ENCODE results near the gene CCDC107.

Gene CCDC107

GRCh38 chr9:35649431-35650340, 8.4 kb upstream of the CCDC107 start:
- H3K36me3 ChIP-seq (ENCODE audit: control insufficient read depth in 2 of 2, insufficient read depth in 1 of 2, low read length in 2 of 2): no peaks in the 10 kb centered on the region
- no peak overlapping the region for H3K4me3 ChIP-seq (ENCODE audit: low read depth, low read length)
- no peaks in the 10 kb centered on the region for H3K9me3 ChIP-seq (ENCODE audit: control insufficient read depth, insufficient read depth, low read depth, low read length)
- CTCF ChIA-PET: interaction anchor here (2.2 kb wide), 1 partner anchor 83 kb away, joined by 11 read pairs; the partner anchor contains the start of genes CREB3 and TLN1
- no peak for TF ChIP-seq ZFP37 (tag by site-specific recombination; IDR thresholded peaks at IDR 0.05)
- TF ChIP-seq ZSCAN23 (tag by site-specific recombination; IDR thresholded peaks at IDR 0.05): no peak
- TF ChIP-seq ZNF670 (tag by site-specific recombination; IDR thresholded peaks at IDR 0.05; ENCODE audit: low read depth): no peak
- no peak for TF ChIP-seq SALL2 (tag by site-specific recombination; IDR thresholded peaks at IDR 0.05; ENCODE audit: borderline replicate concordance)
- no peak for TF ChIP-seq ZNF221 (tag by site-specific recombination; IDR thresholded peaks at IDR 0.05; ENCODE audit: borderline replicate concordance)
- TF ChIP-seq ZNF571 (tag by site-specific recombination; IDR thresholded peaks at IDR 0.05): no peak
- TF ChIP-seq, protein P1, sequence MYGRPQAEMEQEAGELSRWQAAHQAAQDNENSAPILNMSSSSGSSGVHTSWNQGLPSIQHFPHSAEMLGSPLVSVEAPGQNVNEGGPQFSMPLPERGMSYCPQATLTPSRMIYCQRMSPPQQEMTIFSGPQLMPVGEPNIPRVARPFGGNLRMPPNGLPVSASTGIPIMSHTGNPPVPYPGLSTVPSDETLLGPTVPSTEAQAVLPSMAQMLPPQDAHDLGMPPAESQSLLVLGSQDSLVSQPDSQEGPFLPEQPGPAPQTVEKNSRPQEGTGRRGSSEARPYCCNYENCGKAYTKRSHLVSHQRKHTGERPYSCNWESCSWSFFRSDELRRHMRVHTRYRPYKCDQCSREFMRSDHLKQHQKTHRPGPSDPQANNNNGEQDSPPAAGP (tag by site-specific recombination; IDR thresholded peaks at IDR 0.05): no peak
- no peak for TF ChIP-seq ZNF138 (tag by site-specific recombination; IDR thresholded peaks at IDR 0.05; ENCODE audit: borderline replicate concordance)
- TF ChIP-seq ZNF629 (tag by site-specific recombination; IDR thresholded peaks at IDR 0.05): no peak
- TF ChIP-seq GLI2 (tag by site-specific recombination; IDR thresholded peaks at IDR 0.05; ENCODE audit: borderline replicate concordance, low read depth): no peak
- TF ChIP-seq ZNF292 (tag by site-specific recombination; IDR thresholded peaks at IDR 0.05; ENCODE audit: borderline replicate concordance, low read depth): no peak
- TF ChIP-seq ZNF132 (tag by site-specific recombination; IDR thresholded peaks at IDR 0.05; ENCODE audit: borderline replicate concordance): no peak
- TF ChIP-seq HOXA7 (CRISPR knock-in tag; IDR thresholded peaks at IDR 0.05; ENCODE audit: borderline replicate concordance): no peak
- no peak for TF ChIP-seq ZNF843 (tag by site-specific recombination; IDR thresholded peaks at IDR 0.05)
- no peak for TF ChIP-seq ZNF214 (tag by site-specific recombination; IDR thresholded peaks at IDR 0.05; ENCODE audit: borderline replicate concordance)
- TF ChIP-seq ZNF549 (tag by site-specific recombination; IDR thresholded peaks at IDR 0.05): no peak
- no peak for TF ChIP-seq ZNF624 (tag by site-specific recombination; IDR thresholded peaks at IDR 0.05)
- TF ChIP-seq, protein P2, sequence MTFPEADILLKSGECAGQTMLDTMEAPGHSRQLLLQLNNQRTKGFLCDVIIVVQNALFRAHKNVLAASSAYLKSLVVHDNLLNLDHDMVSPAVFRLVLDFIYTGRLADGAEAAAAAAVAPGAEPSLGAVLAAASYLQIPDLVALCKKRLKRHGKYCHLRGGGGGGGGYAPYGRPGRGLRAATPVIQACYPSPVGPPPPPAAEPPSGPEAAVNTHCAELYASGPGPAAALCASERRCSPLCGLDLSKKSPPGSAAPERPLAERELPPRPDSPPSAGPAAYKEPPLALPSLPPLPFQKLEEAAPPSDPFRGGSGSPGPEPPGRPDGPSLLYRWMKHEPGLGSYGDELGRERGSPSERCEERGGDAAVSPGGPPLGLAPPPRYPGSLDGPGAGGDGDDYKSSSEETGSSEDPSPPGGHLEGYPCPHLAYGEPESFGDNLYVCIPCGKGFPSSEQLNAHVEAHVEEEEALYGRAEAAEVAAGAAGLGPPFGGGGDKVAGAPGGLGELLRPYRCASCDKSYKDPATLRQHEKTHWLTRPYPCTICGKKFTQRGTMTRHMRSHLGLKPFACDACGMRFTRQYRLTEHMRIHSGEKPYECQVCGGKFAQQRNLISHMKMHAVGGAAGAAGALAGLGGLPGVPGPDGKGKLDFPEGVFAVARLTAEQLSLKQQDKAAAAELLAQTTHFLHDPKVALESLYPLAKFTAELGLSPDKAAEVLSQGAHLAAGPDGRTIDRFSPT (tag by site-specific recombination; IDR thresholded peaks at IDR 0.05): no peak
- POLR2A ChIA-PET: interaction anchor here (1.2 to 4.5 kb wide), 2 partner anchors 8 to 9 kb away, joined by 3 to 41 read pairs; partner anchors contain the start of genes CCDC107 and RMRP
- H3K4me1 ChIP-seq (ENCODE audit: control insufficient read depth, insufficient read depth, low read length): no peaks in the 10 kb centered on the region
- H3K27ac ChIP-seq (ENCODE audit: extremely low read depth, low read depth, low read length): no peak overlapping the region

DNA sequence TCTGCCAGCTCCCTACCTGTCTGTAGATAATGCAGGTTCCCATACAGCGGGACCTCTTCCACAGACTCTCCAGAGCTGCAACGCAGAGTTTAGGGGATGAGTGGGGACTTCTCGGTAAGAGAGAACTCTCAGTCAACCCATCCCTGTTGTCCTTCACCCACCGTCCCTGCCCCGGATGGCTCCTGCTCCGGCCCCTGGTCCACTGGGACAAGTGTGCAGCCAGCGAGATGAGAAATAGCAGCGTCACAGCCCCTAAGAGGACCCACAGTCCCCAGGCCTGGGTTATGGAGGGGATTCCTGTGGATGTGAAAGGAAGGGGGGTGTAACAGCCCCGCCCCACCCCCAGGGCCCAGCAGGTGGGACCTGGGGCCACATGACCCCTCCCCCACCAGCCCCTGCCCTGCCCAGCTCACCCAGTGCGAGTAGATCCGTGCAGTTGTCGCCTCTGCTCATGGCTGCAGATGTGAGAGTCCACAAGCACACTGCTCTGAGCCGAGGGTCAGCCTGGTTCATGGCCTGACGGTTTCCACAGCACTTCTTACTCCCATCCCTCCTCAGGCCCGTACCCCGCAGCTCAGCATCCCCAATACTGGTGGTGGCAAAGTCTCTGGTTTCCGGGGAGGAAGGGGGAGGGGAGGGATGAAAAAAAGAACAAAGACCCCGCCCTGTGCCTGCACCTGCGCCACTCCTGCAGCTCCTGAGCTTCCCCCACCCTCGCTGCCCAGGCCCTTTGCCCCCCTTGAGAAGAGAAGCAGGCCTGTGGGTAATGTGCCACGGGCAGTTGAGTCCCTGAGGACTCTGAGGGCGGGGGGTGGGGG, 7.5 kb upstream of the CCDC107 start, which contains the start of gene SIT1:
Gene SIT1, minus strand, starts transcription at position 591 of the 818 bp plus-strand sequence. Its CDS starts 78 bp downstream, at position 513.
- no peak within 1 kb of the TSS for H3K27ac ChIP-seq (ENCODE audit: extremely low read depth, low read depth, low read length)
- ChIA-PET CTCF (no interaction called here), POLR2A (no interaction called here)
- H3K4me1 ChIP-seq (ENCODE audit: control insufficient read depth, insufficient read depth, low read length): no peaks in the 10 kb centered on the region
- H3K4me3 ChIP-seq (ENCODE audit: low read depth, low read length): no peak within 1 kb of the TSS
- H3K9me3 ChIP-seq (ENCODE audit: control insufficient read depth, insufficient read depth, low read depth, low read length): no peaks in the 10 kb centered on the region
- no peaks in the 10 kb centered on the region for H3K36me3 ChIP-seq (ENCODE audit: control insufficient read depth in 2 of 2, insufficient read depth in 1 of 2, low read length in 2 of 2)
- TF ChIP-seq, protein P3, sequence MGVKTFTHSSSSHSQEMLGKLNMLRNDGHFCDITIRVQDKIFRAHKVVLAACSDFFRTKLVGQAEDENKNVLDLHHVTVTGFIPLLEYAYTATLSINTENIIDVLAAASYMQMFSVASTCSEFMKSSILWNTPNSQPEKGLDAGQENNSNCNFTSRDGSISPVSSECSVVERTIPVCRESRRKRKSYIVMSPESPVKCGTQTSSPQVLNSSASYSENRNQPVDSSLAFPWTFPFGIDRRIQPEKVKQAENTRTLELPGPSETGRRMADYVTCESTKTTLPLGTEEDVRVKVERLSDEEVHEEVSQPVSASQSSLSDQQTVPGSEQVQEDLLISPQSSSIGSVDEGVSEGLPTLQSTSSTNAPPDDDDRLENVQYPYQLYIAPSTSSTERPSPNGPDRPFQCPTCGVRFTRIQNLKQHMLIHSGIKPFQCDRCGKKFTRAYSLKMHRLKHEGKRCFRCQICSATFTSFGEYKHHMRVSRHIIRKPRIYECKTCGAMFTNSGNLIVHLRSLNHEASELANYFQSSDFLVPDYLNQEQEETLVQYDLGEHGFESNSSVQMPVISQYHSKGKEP (tag by site-specific recombination; IDR thresholded peaks at IDR 0.05): no peak
- TF ChIP-seq ZNF670 (tag by site-specific recombination; IDR thresholded peaks at IDR 0.05; ENCODE audit: low read depth): no peak
- TF ChIP-seq, protein P4, sequence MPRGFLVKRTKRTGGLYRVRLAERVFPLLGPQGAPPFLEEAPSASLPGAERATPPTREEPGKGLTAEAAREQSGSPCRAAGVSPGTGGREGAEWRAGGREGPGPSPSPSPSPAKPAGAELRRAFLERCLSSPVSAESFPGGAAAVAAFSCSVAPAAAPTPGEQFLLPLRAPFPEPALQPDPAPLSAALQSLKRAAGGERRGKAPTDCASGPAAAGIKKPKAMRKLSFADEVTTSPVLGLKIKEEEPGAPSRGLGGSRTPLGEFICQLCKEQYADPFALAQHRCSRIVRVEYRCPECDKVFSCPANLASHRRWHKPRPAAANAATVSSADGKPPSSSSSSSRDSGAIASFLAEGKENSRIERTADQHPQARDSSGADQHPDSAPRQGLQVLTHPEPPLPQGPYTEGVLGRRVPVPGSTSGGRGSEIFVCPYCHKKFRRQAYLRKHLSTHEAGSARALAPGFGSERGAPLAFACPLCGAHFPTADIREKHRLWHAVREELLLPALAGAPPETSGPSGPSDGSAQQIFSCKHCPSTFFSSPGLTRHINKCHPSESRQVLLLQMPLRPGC (tag by site-specific recombination; IDR thresholded peaks at IDR 0.05): no peak
- TF ChIP-seq SETDB1 (IDR thresholded peaks at IDR 0.05; ENCODE audit: insufficient read length, low read length): no peak
- TF ChIP-seq ZNF211 (tag by site-specific recombination; IDR thresholded peaks at IDR 0.05; ENCODE audit: low read depth): no peak
- TF ChIP-seq ZNF639 (tag by site-specific recombination; IDR thresholded peaks at IDR 0.05): no peak
- TF ChIP-seq ZNF133 (tag by site-specific recombination; IDR thresholded peaks at IDR 0.05): no peak
- TF ChIP-seq ZNF48 (tag by site-specific recombination; IDR thresholded peaks at IDR 0.05): no peak

Data from HEK293 (cell line).